Cortex of kidney (tissue), 1 donor: ENCODE data around the gene MCAM.

Experiments used
- DNase-seq: peaks from one replicate; lab custom pipeline; 2025; lab: John Stamatoyannopoulos, UW

MCAM gene

GRCh38 chr11:119316729-119317591 is at the start of gene MCAM:
Gene MCAM, minus strand, starts transcription at chr11:119317130. Its CDS starts 29 bp downstream, at chr11:119317101.
- no peak for DNase-seq

GRCh38 chr11:119365071-119365591 is 48.2 kb upstream of the MCAM start:
- DNase-seq: no peak

- no peak for DNase-seq
Observed at GRCh38 chr11:119363851-119364590, 47.1 kb upstream of the MCAM start.

GRCh38 chr11:119363081-119363850 is 46.3 kb upstream of the MCAM start:
- no peak for DNase-seq

- DNase-seq: no peak
Observed at GRCh38 chr11:119362741-119363080, 45.8 kb upstream of the MCAM start.

GRCh38 chr11:119361941-119362725 is 45.2 kb upstream of the MCAM start:
- DNase-seq: no peak

GRCh38 chr11:119361056-119361787 is 44.3 kb upstream of the MCAM start:
- DNase-seq: no peak

- DNase-seq: no peak
Observed at GRCh38 chr11:119359365-119360214, 42.7 kb upstream of the MCAM start.

GRCh38 chr11:119357074-119357473 is 40.1 kb upstream of the MCAM start:
- no peak for DNase-seq

GRCh38 chr11:119356349-119357031 is 39.6 kb upstream of the MCAM start:
- no peak for DNase-seq

- DNase-seq: no peak
Observed at GRCh38 chr11:119355091-119355843, 38.3 kb upstream of the MCAM start.

- DNase-seq: no peak
Observed at GRCh38 chr11:119352857-119353260, 35.9 kb upstream of the MCAM start.

GRCh38 chr11:119351232-119351631 is 34.3 kb upstream of the MCAM start:
- no peak for DNase-seq

- no peak for DNase-seq
Observed at GRCh38 chr11:119350302-119350701, 33.4 kb upstream of the MCAM start.

- DNase-seq: no peak
Observed at GRCh38 chr11:119347940-119348605, 31.1 kb upstream of the MCAM start.

- no peak for DNase-seq
Observed at GRCh38 chr11:119347242-119347641, 30.3 kb upstream of the MCAM start.

GRCh38 chr11:119346605-119347004 is 29.7 kb upstream of the MCAM start, which contains the start of gene MFRP:
Gene MFRP, minus strand, starts transcription at chr11:119346705. Its CDS starts 192 bp downstream, at chr11:119346513.
- DNase-seq: no peak

GRCh38 chr11:119345685-119346084 is 28.8 kb upstream of the MCAM start:
- no peak for DNase-seq
